Measurements from ENCODE around the gene ZBTB17. TPM values are rescaled to one million over a fixed set of nuclear protein-coding genes. Genes with fewer than 3 reads are reported as not detected.
A peak's percentile ranks its signal among the peaks of the same experiment; 100 is the strongest.

ZBTB17 gene
- total RNA-seq, 1 donor from 2014 or later = 33.6 TPM

DNA sequence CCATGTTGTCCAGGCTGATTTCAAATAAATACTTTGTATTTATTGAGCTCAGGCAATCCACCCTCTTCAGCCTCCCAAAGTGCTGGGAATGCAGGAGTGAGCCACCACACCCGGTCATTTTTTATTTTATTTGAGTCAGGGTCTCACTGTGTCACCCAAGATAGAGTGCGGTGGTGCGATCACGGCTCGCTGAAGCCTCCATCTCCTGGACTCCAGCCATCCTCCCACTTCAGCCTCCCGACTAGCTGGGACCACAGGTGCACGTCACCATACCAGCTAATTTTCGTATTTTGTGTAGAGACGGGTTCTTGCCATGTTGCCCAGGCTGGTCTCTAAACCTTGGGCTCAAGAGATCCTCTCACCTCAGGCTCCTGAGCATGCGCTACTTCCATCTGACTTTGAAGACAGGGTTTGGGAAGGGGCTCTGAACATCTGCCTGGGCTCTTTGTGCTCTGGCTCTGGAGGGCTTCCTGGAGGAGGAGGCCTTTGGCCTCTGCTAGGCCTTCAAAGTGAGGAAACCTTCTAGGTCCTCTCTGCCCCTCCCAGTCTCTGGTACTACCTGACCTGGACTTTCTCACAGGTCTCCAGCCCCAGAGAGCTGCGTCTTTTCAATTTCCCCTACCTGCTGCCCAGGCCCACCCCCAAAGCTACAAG, 36.2 kb upstream of the ZBTB17 start:
- no peaks in the 10 kb centered on the region for H3K9me3 Mint-ChIP-seq (ENCODE audit: unreplicated experiment)
- TF ChIP-seq, protein P1, sequence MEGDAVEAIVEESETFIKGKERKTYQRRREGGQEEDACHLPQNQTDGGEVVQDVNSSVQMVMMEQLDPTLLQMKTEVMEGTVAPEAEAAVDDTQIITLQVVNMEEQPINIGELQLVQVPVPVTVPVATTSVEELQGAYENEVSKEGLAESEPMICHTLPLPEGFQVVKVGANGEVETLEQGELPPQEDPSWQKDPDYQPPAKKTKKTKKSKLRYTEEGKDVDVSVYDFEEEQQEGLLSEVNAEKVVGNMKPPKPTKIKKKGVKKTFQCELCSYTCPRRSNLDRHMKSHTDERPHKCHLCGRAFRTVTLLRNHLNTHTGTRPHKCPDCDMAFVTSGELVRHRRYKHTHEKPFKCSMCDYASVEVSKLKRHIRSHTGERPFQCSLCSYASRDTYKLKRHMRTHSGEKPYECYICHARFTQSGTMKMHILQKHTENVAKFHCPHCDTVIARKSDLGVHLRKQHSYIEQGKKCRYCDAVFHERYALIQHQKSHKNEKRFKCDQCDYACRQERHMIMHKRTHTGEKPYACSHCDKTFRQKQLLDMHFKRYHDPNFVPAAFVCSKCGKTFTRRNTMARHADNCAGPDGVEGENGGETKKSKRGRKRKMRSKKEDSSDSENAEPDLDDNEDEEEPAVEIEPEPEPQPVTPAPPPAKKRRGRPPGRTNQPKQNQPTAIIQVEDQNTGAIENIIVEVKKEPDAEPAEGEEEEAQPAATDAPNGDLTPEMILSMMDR (IDR thresholded peaks at IDR 0.05; ENCODE audit: unreplicated experiment) = no peak
- H3K4me3 Mint-ChIP-seq (ENCODE audit: unreplicated experiment) = no peak overlapping the region
- H3K27ac Mint-ChIP-seq (ENCODE audit: unreplicated experiment) = no peak overlapping the region
- H3K27me3 Mint-ChIP-seq (ENCODE audit: unreplicated experiment) = peaks cover 10% of the 10 kb centered on the region
- H3K36me3 Mint-ChIP-seq (ENCODE audit: low read depth, unreplicated experiment) = peaks cover 3% of the 10 kb centered on the region
- no peaks in the 10 kb centered on the region for H3K4me1 Mint-ChIP-seq (ENCODE audit: unreplicated experiment)
- no peak for DNase-seq (ENCODE audit: low spot score)

GRCh38 chr1:16010837-16011236, 34.9 kb upstream of the ZBTB17 start:
- H3K4me3 Mint-ChIP-seq (ENCODE audit: unreplicated experiment) = no peak overlapping the region
- H3K27ac Mint-ChIP-seq (ENCODE audit: unreplicated experiment) = no peak overlapping the region
- peaks cover 3% of the 10 kb centered on the region for H3K36me3 Mint-ChIP-seq (ENCODE audit: low read depth, unreplicated experiment)
- no peaks in the 10 kb centered on the region for H3K9me3 Mint-ChIP-seq (ENCODE audit: unreplicated experiment)
- TF ChIP-seq, protein P1 (IDR thresholded peaks at IDR 0.05; ENCODE audit: unreplicated experiment) = no peak
- DNase-seq (ENCODE audit: low spot score) = no peak
- H3K27me3 Mint-ChIP-seq (ENCODE audit: unreplicated experiment) = peaks cover 10% of the 10 kb centered on the region
- H3K4me1 Mint-ChIP-seq (ENCODE audit: unreplicated experiment) = no peaks in the 10 kb centered on the region

GRCh38 chr1:16009678-16010077, 33.8 kb upstream of the ZBTB17 start:
- Mint-ChIP-seq H3K27me3 (ENCODE audit: unreplicated experiment) (peaks cover 5% of the 10 kb centered on the region), H3K9me3 (ENCODE audit: unreplicated experiment) (no peaks in the 10 kb centered on the region), H3K4me1 (ENCODE audit: unreplicated experiment) (no peaks in the 10 kb centered on the region), H3K27ac (ENCODE audit: unreplicated experiment) (peak overlapping the region; percentile 32), H3K4me3 (ENCODE audit: unreplicated experiment) (no peak overlapping the region), H3K36me3 (ENCODE audit: low read depth, unreplicated experiment) (peaks cover 3% of the 10 kb centered on the region)
- no peak for DNase-seq (ENCODE audit: low spot score)
- TF ChIP-seq, protein P1 (IDR thresholded peaks at IDR 0.05; ENCODE audit: unreplicated experiment) = no peak

GRCh38 chr1:16009030-16009460, 33.1 kb upstream of the ZBTB17 start:
- H3K27me3 Mint-ChIP-seq (ENCODE audit: unreplicated experiment) = peaks cover 5% of the 10 kb centered on the region
- H3K4me1 Mint-ChIP-seq (ENCODE audit: unreplicated experiment) = no peaks in the 10 kb centered on the region
- no peaks in the 10 kb centered on the region for H3K9me3 Mint-ChIP-seq (ENCODE audit: unreplicated experiment)
- TF ChIP-seq, protein P1 (IDR thresholded peaks at IDR 0.05; ENCODE audit: unreplicated experiment) = peak; percentile 98
- no peak overlapping the region for H3K27ac Mint-ChIP-seq (ENCODE audit: unreplicated experiment)
- H3K36me3 Mint-ChIP-seq (ENCODE audit: low read depth, unreplicated experiment) = no peaks in the 10 kb centered on the region
- no peak overlapping the region for H3K4me3 Mint-ChIP-seq (ENCODE audit: unreplicated experiment)
- DNase-seq (ENCODE audit: low spot score) = peak; percentile 85

- TF ChIP-seq, protein P1 (IDR thresholded peaks at IDR 0.05; ENCODE audit: unreplicated experiment) = no peak
- peak overlapping the region; percentile 42 for H3K4me3 Mint-ChIP-seq (ENCODE audit: unreplicated experiment)
- no peaks in the 10 kb centered on the region for H3K9me3 Mint-ChIP-seq (ENCODE audit: unreplicated experiment)
- H3K27me3 Mint-ChIP-seq (ENCODE audit: unreplicated experiment) = peaks cover 5% of the 10 kb centered on the region
- H3K36me3 Mint-ChIP-seq (ENCODE audit: low read depth, unreplicated experiment) = no peaks in the 10 kb centered on the region
- peak overlapping the region; percentile 26 for H3K27ac Mint-ChIP-seq (ENCODE audit: unreplicated experiment)
- no peaks in the 10 kb centered on the region for H3K4me1 Mint-ChIP-seq (ENCODE audit: unreplicated experiment)
- no peak for DNase-seq (ENCODE audit: low spot score)
Measured at GRCh38 chr1:16007671-16008341, 31.9 kb upstream of the ZBTB17 start.
